Measurements from ENCODE around the gene MLST8.

DNA sequence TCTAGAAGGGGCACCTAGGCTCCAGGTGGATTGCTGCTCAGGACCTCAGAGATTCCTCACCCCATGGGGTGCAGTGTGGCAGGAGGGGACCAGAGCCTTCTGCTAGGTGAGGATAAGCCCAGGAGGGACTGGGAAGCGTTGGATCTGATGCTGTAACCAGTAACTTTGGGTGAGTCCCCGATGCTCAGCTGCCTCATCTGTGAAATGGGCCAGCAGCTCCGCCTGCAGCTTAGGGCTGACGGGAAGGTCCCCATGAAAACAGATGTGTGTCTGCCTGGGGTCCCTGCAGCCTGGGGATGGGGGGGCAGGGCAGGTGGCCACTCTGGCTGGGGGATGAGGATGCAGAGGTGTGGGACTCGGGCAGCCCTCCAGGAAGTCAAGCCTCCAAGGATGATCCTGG, 6.2 kb upstream of the MLST8 start:
- TF ChIP-seq, protein P1, sequence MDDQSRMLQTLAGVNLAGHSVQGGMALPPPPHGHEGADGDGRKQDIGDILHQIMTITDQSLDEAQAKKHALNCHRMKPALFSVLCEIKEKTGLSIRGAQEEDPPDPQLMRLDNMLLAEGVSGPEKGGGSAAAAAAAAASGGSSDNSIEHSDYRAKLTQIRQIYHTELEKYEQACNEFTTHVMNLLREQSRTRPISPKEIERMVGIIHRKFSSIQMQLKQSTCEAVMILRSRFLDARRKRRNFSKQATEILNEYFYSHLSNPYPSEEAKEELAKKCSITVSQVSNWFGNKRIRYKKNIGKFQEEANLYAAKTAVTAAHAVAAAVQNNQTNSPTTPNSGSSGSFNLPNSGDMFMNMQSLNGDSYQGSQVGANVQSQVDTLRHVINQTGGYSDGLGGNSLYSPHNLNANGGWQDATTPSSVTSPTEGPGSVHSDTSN (CRISPR knock-in tag; IDR thresholded peaks at IDR 0.05) = no peak
- no peak for TF ChIP-seq ZBTB7A (tag by site-specific recombination; IDR thresholded peaks at IDR 0.05; ENCODE audit: low read depth)
- TF ChIP-seq, protein P2, sequence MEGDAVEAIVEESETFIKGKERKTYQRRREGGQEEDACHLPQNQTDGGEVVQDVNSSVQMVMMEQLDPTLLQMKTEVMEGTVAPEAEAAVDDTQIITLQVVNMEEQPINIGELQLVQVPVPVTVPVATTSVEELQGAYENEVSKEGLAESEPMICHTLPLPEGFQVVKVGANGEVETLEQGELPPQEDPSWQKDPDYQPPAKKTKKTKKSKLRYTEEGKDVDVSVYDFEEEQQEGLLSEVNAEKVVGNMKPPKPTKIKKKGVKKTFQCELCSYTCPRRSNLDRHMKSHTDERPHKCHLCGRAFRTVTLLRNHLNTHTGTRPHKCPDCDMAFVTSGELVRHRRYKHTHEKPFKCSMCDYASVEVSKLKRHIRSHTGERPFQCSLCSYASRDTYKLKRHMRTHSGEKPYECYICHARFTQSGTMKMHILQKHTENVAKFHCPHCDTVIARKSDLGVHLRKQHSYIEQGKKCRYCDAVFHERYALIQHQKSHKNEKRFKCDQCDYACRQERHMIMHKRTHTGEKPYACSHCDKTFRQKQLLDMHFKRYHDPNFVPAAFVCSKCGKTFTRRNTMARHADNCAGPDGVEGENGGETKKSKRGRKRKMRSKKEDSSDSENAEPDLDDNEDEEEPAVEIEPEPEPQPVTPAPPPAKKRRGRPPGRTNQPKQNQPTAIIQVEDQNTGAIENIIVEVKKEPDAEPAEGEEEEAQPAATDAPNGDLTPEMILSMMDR (tag by site-specific recombination; IDR thresholded peaks at IDR 0.05) = no peak
- no peak for TF ChIP-seq ZNF837 (tag by site-specific recombination; IDR thresholded peaks at IDR 0.05)
- no peak for TF ChIP-seq ZNF664 (tag by site-specific recombination; IDR thresholded peaks at IDR 0.05)
- TF ChIP-seq, protein P3, sequence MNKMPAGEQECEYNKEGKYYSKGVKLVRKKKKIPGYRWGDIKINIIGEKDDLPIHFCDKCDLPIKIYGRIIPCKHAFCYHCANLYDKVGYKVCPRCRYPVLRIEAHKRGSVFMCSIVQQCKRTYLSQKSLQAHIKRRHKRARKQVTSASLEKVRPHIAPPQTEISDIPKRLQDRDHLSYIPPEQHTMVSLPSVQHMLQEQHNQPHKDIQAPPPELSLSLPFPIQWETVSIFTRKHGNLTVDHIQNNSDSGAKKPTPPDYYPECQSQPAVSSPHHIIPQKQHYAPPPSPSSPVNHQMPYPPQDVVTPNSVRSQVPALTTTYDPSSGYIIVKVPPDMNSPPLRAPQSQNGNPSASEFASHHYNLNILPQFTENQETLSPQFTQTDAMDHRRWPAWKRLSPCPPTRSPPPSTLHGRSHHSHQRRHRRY (tag by site-specific recombination; IDR thresholded peaks at IDR 0.05) = no peak
- TF ChIP-seq ZBTB21 (tag by site-specific recombination; IDR thresholded peaks at IDR 0.05) = no peak
- no peak for TF ChIP-seq ZSCAN16 (tag by site-specific recombination; IDR thresholded peaks at IDR 0.05)
- TF ChIP-seq, protein P4, sequence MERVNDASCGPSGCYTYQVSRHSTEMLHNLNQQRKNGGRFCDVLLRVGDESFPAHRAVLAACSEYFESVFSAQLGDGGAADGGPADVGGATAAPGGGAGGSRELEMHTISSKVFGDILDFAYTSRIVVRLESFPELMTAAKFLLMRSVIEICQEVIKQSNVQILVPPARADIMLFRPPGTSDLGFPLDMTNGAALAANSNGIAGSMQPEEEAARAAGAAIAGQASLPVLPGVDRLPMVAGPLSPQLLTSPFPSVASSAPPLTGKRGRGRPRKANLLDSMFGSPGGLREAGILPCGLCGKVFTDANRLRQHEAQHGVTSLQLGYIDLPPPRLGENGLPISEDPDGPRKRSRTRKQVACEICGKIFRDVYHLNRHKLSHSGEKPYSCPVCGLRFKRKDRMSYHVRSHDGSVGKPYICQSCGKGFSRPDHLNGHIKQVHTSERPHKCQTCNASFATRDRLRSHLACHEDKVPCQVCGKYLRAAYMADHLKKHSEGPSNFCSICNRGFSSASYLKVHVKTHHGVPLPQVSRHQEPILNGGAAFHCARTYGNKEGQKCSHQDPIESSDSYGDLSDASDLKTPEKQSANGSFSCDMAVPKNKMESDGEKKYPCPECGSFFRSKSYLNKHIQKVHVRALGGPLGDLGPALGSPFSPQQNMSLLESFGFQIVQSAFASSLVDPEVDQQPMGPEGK (tag by site-specific recombination; IDR thresholded peaks at IDR 0.05) = no peak

Measured in HEK293 (cell line).